ENCODE results near the gene MOB3B.

MOB3B gene

GRCh38 chr9:27558307-27558706, 28.7 kb upstream of the MOB3B start:
- DNase-seq (ENCODE audit: low read depth): no peak
- no peak overlapping the region for H3K4me3 ChIP-seq (ENCODE audit: low read depth, low read length)
- TF ChIP-seq CTCF (IDR thresholded peaks at IDR 0.05; ENCODE audit: low read depth, low read length, missing control alignments): no peak

DNA sequence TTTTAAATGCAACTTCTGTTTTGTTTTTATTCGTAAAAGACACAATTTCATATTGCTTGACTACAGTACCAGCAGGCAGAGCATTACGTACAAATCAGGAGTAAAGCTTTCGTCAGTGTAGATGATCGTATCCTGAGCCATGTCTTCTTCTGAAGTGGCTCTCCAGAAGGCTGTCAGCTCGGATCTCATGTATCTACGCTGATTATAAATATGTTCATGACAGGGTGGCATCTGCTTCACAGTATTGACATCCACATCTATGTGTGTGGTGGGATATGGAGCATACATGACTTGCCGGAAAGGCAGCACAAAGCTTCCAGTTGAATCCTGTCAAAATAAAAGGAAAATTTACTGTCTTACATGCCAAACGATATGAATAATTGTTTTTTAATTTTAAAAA, 26.9 kb upstream of the MOB3B start:
- H3K4me3 ChIP-seq (ENCODE audit: low read depth, low read length): no peak overlapping the region
- no peak for TF ChIP-seq CTCF (IDR thresholded peaks at IDR 0.05; ENCODE audit: low read depth, low read length, missing control alignments)
- DNase-seq (ENCODE audit: low read depth): no peak

DNA sequence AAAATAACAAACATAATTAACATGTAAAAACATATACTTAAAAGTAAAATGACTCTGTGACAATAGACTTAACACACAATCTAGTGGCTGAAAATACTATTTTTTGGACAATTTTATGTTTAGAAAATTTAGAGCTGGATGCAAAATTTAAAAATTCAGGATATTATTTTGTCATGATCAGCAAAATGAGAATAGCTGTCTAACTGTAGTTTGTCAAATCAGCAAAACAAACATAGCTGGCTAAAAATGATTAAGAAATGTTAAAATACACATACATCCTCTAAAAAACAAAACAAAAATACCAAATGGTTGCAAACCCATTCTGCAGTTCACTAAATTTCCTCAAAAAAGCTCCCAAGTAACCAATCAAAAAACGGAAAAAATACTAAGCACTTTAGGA, 25.1 kb upstream of the MOB3B start:
- TF ChIP-seq CTCF (IDR thresholded peaks at IDR 0.05; ENCODE audit: low read depth, low read length, missing control alignments): no peak
- no peak overlapping the region for H3K4me3 ChIP-seq (ENCODE audit: low read depth, low read length)
- DNase-seq (ENCODE audit: low read depth): no peak

DNA sequence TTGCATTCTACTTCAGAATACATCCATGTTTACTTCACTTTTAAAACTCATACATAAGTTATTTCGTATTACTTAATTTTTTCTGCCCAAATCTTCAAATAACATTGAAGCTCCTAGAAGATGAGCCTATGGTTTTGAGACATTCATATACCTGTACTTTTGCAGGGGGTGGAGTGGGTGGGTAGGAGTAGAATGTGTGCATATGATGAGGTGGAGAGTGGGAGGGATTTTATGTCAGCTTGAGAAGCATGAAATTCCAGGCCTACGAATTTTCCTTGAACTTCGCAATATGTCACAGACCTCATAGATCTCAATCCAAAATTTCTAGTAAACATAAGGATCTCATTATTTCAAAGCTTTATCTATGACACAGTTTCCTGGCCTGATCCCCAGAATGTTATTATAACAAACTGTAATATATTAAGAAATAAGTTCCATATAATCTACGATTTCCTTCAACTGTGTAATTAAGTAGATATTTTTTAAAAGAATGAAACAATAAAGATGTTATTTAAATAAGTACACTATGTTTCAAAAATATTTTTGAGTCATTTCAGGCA, 19.7 kb upstream of the MOB3B start:
- no peak for DNase-seq (ENCODE audit: low read depth)
- TF ChIP-seq CTCF (IDR thresholded peaks at IDR 0.05; ENCODE audit: low read depth, low read length, missing control alignments): no peak
- no peak overlapping the region for H3K4me3 ChIP-seq (ENCODE audit: low read depth, low read length)

- peak; percentile 13 for TF ChIP-seq CTCF (IDR thresholded peaks at IDR 0.05; ENCODE audit: low read depth, low read length, missing control alignments)
- no peak for DNase-seq (ENCODE audit: low read depth)
- H3K4me3 ChIP-seq (ENCODE audit: low read depth, low read length): no peak overlapping the region
Measured at GRCh38 chr9:27548055-27548741, 18.6 kb upstream of the MOB3B start.

GRCh38 chr9:27545471-27545870, 15.9 kb upstream of the MOB3B start:
- no peak overlapping the region for H3K4me3 ChIP-seq (ENCODE audit: low read depth, low read length)
- no peak for DNase-seq (ENCODE audit: low read depth)
- TF ChIP-seq CTCF (IDR thresholded peaks at IDR 0.05; ENCODE audit: low read depth, low read length, missing control alignments): no peak

DNA sequence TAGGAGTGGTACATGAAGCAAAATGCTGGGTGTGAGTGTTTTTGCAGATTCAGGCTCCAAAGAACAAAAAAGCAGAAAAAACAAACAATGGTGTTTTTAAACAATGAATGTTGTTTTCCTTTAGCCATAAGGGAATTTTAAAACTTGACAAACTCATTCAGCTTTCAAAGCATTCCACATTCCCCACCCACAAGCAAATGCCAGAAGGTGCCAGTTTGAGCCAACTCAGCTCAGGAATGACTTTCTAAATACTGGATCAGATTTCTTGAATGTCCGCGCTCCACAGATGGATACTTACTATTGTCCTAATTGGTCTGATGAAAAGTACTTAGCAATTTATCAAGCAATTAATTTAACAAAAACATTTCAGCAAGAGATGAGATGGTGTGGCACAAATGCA, 12.9 kb upstream of the MOB3B start:
- no peak for DNase-seq (ENCODE audit: low read depth)
- no peak for TF ChIP-seq CTCF (IDR thresholded peaks at IDR 0.05; ENCODE audit: low read depth, low read length, missing control alignments)
- H3K4me3 ChIP-seq (ENCODE audit: low read depth, low read length): no peak overlapping the region
